IPS DF 6.9 (cell line): ENCODE results near the gene ZSCAN10.

Experiments used
- DNase-seq: peaks from one replicate; pipeline ENCODE4 v3.0.0-alpha.2; 2013; ENCODE audit warnings: low read depth, low spot score
- H3K27ac ChIP-seq: one replicate; pipeline ENCODE4 v1.5.1; 2013; ENCODE audit warnings: low read length, control low read depth
- H3K27me3 ChIP-seq: 2 replicates; pipeline ENCODE4 v1.6.1; 2013; ENCODE audit warnings: mild to moderate bottlenecking, low read length; ENCODE audit not compliant: control insufficient read depth, insufficient read depth
- H3K36me3 ChIP-seq: 2 replicates; pipeline ENCODE4 v1.6.1; 2013; ENCODE audit warnings: low read length; ENCODE audit not compliant: control insufficient read depth, insufficient read depth
- H3K4me1 ChIP-seq: 2 replicates; pipeline ENCODE4 v1.6.1; 2013; ENCODE audit warnings: low read length; ENCODE audit not compliant: control insufficient read depth, insufficient read depth
- H3K4me3 ChIP-seq: 2 replicates; pipeline ENCODE4 v1.5.1; 2013; ENCODE audit warnings: mild to moderate bottlenecking, low read length
- H3K9me3 ChIP-seq: 2 replicates; pipeline ENCODE4 v1.6.1; 2013; ENCODE audit warnings: low read length, inconsistent platforms; ENCODE audit not compliant: control insufficient read depth, insufficient read depth
- WGBS: extraction: QIAGEN DNeasy Blood & Tissue Kit; methylation state at CpG from one replicate; pipeline ENCODE4 v1.1.7; 2013; ENCODE audit warnings: mixed read lengths, missing lambda C conversion rate; ENCODE audit not compliant: insufficient read length, insufficient coverage; 5-methylcytosine and 5-hydroxymethylcytosine counted together

ZSCAN10 gene

DNA sequence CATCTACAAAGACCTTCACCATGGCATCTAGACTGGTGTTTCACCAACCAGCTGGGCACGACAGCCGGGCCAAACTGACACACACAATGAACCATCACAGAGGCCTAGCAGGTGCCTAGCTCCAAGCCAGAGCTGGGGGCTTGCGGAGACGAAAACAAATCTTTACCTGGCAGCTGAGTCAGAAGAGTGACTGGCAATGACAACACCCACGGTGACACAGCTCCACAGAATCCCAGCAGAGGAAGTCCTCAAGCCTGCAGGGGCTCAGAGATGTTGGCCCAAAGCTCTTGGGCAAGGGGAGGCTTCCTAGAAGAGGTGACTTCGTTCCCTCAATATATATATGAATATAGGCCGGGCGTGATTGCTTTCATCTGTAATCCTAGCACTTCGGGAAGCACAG lies 47.6 kb downstream of the ZSCAN10 start:
- WGBS = no CpG with 5 or more reads among the region's 9 CpGs
- Histone ChIP-seq H3K27me3 (no peaks in the 10 kb centered on the region), H3K9me3 (no peaks in the 10 kb centered on the region), H3K4me1 (no peaks in the 10 kb centered on the region), H3K4me3 (no peak overlapping the region), H3K27ac (no peak overlapping the region), H3K36me3 (0 out of 2 replicates have a peak, but pooled peaks cover 3% of the 10 kb centered on the region)
- DNase-seq = no peak

DNA sequence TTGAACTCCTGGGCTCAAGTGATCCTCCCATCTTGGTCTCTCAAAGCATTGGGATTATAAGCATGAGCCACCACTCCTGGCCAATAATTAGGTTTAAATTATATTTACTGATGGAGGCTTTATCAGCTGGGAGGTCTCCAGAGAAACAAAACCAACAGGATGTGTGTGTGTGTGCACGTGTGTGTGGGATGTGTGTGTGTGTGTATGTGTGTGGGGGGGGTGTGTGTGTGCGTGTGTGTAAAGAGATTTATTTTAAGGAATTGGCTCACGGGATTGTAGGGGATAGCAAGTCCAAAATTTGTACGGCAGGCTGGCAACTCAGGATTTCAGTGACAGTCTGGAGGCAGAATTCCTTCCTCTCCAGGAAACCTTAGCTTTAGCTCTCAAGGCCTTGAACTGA lies 48.1 kb downstream of the ZSCAN10 start:
- Histone ChIP-seq H3K27me3 (no peaks in the 10 kb centered on the region), H3K27ac (no peak overlapping the region), H3K4me3 (no peak overlapping the region), H3K9me3 (no peaks in the 10 kb centered on the region), H3K36me3 (0 out of 2 replicates have a peak, but pooled peaks cover 3% of the 10 kb centered on the region), H3K4me1 (no peaks in the 10 kb centered on the region)
- WGBS = 100% methylated on average over 2 of the region's 4 CpGs
- no peak for DNase-seq

DNA sequence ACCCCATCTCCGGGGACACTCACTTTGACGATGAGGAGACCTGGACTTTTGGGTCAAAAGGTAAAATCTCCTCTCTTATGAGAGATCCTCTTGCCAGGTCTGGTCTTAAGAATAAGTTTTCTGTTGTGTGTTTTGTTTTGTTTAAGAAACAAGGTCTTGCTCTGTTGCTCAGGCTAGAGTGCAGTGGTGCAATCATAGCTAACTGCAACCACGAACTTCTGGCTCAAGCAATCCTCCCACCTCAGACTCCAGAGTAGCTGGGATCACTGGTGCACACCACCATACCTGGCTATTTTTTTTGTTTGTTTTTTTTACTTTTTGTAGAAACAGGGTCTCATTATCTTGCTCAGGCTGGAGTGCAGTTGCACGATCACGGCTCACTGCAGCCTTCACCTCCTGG lies 48.6 kb downstream of the ZSCAN10 start:
- Histone ChIP-seq H3K27ac (no peak overlapping the region), H3K4me3 (no peak overlapping the region), H3K36me3 (0 out of 2 replicates have a peak, but pooled peaks cover 3% of the 10 kb centered on the region), H3K27me3 (no peaks in the 10 kb centered on the region), H3K9me3 (no peaks in the 10 kb centered on the region), H3K4me1 (no peaks in the 10 kb centered on the region)
- no CpG with 5 or more reads among the region's 5 CpGs for WGBS
- DNase-seq = no peak

DNA sequence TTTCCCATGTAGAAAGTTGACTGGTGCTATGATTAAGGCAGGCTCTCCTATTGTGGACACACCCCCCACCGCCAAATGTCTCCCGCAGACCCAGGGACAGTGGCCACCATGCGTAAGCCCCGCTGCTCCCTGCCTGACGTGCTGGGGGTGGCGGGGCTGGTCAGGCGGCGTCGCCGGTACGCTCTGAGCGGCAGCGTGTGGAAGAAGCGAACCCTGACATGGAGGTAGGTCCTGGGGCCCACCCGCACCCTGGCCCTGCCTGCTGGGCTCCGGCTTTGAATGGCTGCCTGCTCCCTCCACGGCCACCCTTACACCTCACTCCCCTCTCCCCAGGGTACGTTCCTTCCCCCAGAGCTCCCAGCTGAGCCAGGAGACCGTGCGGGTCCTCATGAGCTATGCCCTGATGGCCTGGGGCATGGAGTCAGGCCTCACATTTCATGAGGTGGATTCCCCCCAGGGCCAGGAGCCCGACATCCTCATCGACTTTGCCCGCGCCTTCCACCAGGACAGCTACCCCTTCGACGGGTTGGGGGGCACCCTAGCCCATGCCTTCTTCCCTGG lies 49.1 kb downstream of the ZSCAN10 start:
- Histone ChIP-seq H3K27me3 (no peaks in the 10 kb centered on the region), H3K4me3 (no peak overlapping the region), H3K36me3 (0 out of 2 replicates have a peak, but pooled peaks cover 3% of the 10 kb centered on the region), H3K9me3 (no peaks in the 10 kb centered on the region), H3K4me1 (no peaks in the 10 kb centered on the region), H3K27ac (no peak overlapping the region)
- WGBS = no CpG with 5 or more reads among the region's 26 CpGs
- no peak for DNase-seq

DNA sequence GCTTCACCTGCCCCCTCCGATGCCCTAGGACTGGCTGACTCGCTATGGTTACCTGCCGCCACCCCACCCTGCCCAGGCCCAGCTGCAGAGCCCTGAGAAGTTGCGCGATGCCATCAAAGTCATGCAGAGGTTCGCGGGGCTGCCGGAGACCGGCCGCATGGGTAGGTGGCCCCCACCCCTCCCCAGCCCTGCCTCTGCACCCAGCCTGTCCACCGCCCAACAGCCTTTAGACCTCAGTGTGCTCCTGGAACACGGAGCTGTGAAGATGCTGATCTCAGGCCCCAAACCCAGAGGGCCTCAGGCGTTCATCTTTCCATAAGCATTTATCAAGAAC lies 51.7 kb downstream of the ZSCAN10 start:
- Histone ChIP-seq H3K4me1 (peaks cover 1% of the 10 kb centered on the region; the same call in 1 of the 2 replicates), H3K9me3 (no peaks in the 10 kb centered on the region), H3K27me3 (no peaks in the 10 kb centered on the region), H3K36me3 (0 out of 2 replicates have a peak, but pooled peaks cover 3% of the 10 kb centered on the region), H3K4me3 (peak overlapping the region; percentile 60; the same call in 1 of the 2 replicates), H3K27ac (no peak overlapping the region)
- WGBS = no CpG with 5 or more reads among the region's 13 CpGs
- DNase-seq = no peak

DNA sequence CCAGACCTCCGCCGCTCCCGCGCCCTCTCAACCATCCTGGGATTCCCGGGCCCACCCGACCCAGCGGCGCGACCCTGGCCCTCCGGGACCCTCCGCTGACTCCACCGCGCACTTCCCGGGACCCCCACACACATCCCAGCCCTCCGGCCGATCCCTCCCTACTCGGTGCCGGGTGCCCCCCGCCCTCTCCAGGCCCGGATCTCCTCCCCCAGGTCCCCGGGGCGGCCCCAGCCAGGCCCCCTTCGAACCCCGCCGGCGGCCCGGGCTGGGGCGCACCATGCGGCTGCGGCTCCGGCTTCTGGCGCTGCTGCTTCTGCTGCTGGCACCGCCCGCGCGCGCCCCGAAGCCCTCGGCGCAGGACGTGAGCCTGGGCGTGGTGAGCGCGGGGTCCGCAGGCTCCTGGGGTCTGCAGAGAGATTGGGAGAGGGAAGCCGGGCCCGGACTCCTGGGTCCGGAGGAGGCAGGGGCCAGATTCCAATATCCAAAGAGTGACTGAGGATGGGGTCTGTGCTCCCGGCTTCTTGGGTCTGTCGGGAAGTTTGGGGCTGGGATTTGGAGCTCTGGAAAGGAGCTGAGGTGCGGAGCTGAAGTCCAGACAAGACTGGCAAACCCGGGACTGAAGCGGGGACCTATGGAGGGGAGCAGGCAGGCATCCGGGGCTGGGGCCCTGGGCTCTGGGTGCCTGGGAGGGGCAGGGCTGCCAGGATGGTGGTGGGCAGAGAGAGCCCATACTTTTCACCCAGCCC lies 52.3 kb downstream of the ZSCAN10 start:
- Histone ChIP-seq H3K4me3 (peak overlapping the region; percentile 60), H3K4me1 (peaks cover 1% of the 10 kb centered on the region; the same call in 1 of the 2 replicates), H3K36me3 (0 out of 2 replicates have a peak, but pooled peaks cover 3% of the 10 kb centered on the region), H3K27me3 (no peaks in the 10 kb centered on the region), H3K27ac (no peak overlapping the region), H3K9me3 (no peaks in the 10 kb centered on the region)
- DNase-seq = no peak
- WGBS = no CpG with 5 or more reads among the region's 54 CpGs

DNA sequence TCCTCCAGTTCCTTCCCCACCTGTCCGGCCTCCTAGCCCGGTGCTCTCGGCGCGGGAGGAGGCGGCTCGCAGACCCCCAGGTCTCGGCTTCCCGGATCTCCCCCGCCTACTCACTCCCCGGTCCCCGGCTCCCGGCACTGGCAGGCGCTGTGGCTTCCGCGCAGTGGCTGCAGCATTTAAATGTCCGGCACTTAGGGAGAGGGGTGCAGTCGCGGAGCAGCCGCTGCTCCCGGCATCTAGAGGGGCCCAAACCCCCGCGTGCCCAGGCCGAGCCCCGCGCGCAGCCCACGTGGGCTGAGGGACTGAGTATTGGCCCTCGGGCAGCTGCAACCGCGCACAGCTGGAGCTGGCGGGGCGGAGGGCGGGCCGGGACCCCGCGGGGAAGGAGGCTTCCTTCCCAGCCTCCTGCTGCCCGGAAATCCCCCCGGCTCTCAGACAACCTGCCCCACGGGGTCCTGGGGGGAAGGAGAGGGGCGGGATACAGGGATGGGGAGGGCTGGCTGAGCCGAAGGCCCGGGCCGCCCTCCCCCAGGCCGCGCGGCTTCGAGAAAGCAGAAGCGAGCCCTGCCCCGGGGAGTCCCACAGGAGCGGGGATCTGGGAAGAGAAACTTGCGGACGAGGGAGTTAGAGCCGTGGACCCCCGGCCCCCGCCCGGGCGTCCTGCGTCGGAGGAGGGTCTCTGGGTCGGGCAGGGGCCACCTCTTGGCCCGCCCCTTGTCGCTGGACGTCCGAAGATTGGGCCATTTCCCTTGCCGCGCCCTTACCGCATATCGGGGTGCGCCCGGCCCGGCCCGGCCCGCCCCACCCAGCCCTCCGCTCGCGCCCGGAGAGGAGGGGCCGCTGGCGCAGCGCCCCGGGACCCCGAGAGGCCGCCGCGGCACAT lies 53.1 kb downstream of the ZSCAN10 start, which contains the start of gene MMP25:
Gene MMP25 (plus strand): TSS at position 804 of the 883 bp plus-strand sequence. CDS start 357 bp downstream, outside the sequence.
- WGBS = no CpG with 5 or more reads among the region's 86 CpGs
- H3K27me3 ChIP-seq = no peaks in the 10 kb centered on the region

DNA sequence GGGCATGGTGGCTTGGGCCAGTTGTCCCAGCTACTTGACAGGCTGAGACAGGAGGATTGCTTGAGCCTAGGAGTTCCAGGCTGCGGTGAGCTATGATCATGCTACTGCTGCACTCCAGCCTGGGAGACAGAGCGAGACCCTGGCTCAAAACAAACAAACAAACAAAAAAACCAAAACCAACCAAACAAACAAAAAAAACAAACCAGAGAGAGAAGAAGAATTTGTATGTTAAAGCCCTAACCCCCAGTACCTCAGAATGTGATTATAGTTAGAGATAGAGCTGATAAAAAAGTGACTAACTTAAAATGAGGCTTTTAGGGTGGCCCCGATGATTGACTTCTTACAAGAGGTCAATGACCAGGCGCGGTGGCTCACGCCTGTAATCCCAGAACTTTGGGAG lies 54.4 kb downstream of the ZSCAN10 start:
- no peak overlapping the region for H3K27ac ChIP-seq
- H3K36me3 ChIP-seq = no peaks in the 10 kb centered on the region
- no peaks in the 10 kb centered on the region for H3K9me3 ChIP-seq
- no peaks in the 10 kb centered on the region for H3K27me3 ChIP-seq
- no peak for DNase-seq
- peaks cover 1% of the 10 kb centered on the region; the same call in 1 of the 2 replicates for H3K4me1 ChIP-seq
- WGBS = no CpG with 5 or more reads among the region's 6 CpGs
- H3K4me3 ChIP-seq = no peak overlapping the region

More for the DNA sequence above, 53.1 kb downstream of the ZSCAN10 start, which contains the start of gene MMP25:
- peak within 1 kb of the TSS; percentile 60 for H3K4me3 ChIP-seq
- peaks cover 1% of the 10 kb centered on the region; the same call in 1 of the 2 replicates for H3K4me1 ChIP-seq
- H3K27ac ChIP-seq = no peak within 1 kb of the TSS
- H3K36me3 ChIP-seq = 0 out of 2 replicates have a peak, but pooled peaks cover 3% of the 10 kb centered on the region
- no peak for DNase-seq
- H3K9me3 ChIP-seq = no peaks in the 10 kb centered on the region

DNA sequence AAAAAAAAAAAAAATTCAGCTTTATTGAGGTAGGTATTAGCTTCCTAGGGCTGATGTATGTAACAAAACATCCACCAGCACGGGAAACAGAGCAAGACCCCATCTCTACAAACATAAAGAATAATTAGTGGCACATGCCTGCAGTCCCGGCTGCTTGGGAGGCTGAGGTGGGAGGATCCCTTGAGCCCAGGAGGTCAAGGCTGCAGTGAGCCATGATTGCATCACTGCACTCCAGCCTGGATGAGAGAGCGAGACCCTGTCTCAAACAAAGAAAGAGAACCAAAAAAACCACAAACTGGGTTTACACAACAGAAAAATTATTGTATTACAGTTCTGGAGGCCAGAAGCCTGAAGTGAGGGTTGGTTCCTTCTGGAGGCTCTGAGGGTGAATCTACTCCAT lies 56.7 kb downstream of the ZSCAN10 start:
- no CpG with 5 or more reads among the region's 3 CpGs for WGBS
- no peak for DNase-seq

DNA sequence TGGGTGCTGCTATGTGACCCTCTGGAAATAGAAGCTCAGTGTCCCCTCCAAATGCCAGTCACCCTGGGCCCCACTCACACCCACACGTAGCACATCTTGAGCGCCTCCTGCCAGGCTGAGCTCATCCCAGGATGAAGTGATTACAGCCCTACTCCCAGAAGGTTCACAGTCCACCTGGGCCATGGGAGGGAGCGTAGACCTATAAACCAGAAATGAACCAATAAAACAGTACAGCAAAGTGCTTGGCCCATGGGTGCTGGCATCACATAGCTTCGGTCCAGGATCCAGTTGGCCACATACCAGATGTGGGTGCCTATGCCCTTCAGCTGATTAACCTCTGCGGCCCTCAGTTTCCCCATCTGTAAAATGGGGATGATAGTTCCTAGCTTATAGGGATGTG lies 60.2 kb downstream of the ZSCAN10 start:
- Histone ChIP-seq H3K4me1 (peaks cover 2% of the 10 kb centered on the region; the same call in 1 of the 2 replicates), H3K27me3 (no peaks in the 10 kb centered on the region)

More for the DNA sequence above, 56.7 kb downstream of the ZSCAN10 start:
- Histone ChIP-seq H3K27ac (no peak overlapping the region), H3K4me3 (no peak overlapping the region), H3K27me3 (no peaks in the 10 kb centered on the region), H3K36me3 (no peaks in the 10 kb centered on the region), H3K9me3 (no peaks in the 10 kb centered on the region), H3K4me1 (peaks cover 4% of the 10 kb centered on the region)

More for the DNA sequence above, 60.2 kb downstream of the ZSCAN10 start:
- no peaks in the 10 kb centered on the region for H3K9me3 ChIP-seq
- no peak for DNase-seq
- no peaks in the 10 kb centered on the region for H3K36me3 ChIP-seq
- H3K4me3 ChIP-seq = no peak overlapping the region
- WGBS = no CpG with 5 or more reads among the region's 5 CpGs
- no peak overlapping the region for H3K27ac ChIP-seq
